Muscle of back (tissue), 11 donors: Measurements from ENCODE around the gene ZDHHC11. TPM values are rescaled to one million over a fixed set of nuclear protein-coding genes. Genes with fewer than 3 reads are reported as not detected.
"Not testable (repeated sequence)": the region's sequence is repeated elsewhere in the genome, so short reads cannot be mapped to it uniquely, and the experiment has no call there.

Source experiments
- DNase-seq, 3 donors: peaks; one replicate each; pipeline versions ENCODE4 v3.0.0 to v3.0.0-alpha.2; 2013
- polyA plus RNA-seq, 10 donors: library from polyadenylated mRNA; unstranded; fragments of 120-200 nt; gene quantifications; one replicate each; pipeline ENCODE4 v1.2.1, GENCODE V29; 2013; ENCODE audit not compliant: insufficient read length in 10 of 10

Gene ZDHHC11
- polyA plus RNA-seq, 10 donors, result 3.9 to 25.0 (median 7.9) TPM

DNA sequence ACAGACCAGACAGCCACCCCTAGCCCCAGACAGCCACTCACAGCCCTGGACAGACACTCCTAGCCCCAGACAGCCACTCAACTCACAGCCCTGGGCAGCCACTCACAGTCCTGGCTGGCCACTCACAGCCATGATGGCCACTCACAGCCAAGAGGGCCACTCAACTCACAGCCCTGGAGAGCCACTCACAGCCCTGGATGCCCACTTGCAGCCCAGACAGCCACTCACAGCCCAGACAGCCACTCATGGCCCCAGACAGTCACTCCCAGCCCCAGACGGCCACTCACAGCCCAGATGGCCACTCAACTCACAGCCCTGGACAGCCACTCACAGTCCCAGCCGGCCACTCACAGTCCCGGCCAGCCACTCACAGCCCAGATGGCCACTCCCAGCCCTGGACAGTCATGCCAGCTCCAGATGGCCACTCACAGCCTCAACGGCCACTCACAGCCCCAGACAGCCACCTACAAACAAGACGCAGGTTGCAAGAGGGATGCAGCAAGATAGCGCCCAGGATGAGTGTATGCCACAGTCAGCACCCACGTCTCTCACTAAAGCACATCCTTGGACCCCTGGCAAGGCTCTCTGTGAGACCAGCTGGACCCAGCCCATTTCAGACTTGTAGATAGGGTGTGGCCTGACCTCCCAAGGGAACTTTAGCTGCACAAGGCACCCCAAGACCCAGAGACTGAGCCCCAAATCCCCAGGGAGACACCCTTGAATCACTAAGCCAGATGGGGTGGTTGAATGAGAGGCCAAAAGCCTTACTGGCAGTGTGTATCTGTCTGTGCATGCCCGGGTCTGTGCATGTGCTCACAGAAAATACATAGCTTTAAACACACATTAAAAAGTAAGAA, 88.7 kb downstream of the ZDHHC11 start:
- DNase-seq, result no peak

GRCh38 chr5:761059-761771, 89.6 kb downstream of the ZDHHC11 start:
- DNase-seq, result no peak

DNA sequence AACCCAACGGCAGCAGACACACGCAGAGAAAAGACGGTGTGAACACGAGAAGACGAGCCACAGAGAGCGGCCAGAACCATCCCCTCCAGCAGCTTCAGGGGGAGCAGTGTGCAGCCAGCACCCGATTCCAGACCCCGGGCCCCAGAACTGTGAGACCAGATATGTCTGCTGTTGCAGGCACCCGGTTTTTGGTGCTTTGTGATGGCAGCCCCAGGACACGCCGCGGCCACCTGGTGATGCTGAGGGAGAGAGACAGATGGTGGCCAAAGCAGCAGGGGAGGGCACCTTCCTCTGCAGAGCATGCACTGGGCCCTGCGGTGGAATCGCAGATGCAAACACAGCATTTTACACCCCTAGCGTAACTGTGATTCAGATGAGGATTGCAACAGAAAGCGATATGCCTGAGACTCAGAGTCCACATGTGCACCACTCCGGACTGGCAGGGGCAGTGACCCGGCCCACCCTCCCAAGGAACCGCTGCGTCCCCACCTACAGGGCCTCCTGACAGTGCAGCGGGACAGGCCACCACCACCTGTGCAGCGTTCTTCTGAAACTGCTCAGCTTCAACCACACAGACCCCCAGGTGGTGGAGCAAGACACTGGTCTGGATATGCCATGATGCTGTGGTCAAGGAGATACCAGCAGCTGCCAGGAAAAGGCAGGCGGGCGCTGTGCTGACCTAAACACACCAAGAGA, 90.3 kb downstream of the ZDHHC11 start:
- DNase-seq, result no peak

GRCh38 chr5:759781-760362, 90.9 kb downstream of the ZDHHC11 start:
- DNase-seq, result no peak

DNA sequence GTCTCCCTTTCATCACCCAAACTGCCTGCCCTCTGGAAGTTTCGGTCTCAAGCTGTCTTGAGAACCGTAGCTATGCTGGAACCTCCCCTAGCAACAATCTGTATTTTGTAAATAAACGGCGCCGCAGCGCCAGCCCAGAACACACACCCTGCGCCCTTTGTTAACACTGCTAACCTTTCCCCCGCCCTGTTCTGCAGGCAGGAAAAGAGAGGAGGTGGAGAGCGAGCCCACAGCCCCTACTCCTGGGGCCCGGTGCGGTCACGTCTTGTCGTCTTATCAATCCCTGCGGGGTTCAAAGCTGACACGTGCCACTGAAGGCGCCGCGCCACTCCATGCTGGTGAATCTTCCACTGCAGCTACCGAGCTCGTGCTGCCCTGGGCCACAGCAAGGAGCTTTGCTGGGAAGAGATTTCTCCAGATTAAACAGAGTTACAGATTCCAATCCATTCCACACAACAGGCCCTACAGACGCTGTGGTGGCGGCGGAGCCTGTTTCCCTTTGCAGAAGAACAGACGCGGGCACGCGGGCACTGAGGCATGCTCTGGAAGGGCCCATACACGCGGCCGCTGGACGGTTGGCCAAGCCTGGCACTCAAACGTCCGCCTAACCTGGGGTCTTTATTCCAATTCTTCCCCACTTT, 91.6 kb downstream of the ZDHHC11 start:
- DNase-seq, result peak in 2 of 3 donors; percentile 69 to 77

- no peak for DNase-seq
Observed at GRCh38 chr5:758698-759053, 92.1 kb downstream of the ZDHHC11 start.

- DNase-seq, result peak in 2 of 3 donors; percentile 32 to 64
Observed at GRCh38 chr5:757931-758697, 92.7 kb downstream of the ZDHHC11 start.

- DNase-seq, result peak in 1 of 3 donors; percentile 15
Observed at GRCh38 chr5:757346-757930, 93.3 kb downstream of the ZDHHC11 start.

DNA sequence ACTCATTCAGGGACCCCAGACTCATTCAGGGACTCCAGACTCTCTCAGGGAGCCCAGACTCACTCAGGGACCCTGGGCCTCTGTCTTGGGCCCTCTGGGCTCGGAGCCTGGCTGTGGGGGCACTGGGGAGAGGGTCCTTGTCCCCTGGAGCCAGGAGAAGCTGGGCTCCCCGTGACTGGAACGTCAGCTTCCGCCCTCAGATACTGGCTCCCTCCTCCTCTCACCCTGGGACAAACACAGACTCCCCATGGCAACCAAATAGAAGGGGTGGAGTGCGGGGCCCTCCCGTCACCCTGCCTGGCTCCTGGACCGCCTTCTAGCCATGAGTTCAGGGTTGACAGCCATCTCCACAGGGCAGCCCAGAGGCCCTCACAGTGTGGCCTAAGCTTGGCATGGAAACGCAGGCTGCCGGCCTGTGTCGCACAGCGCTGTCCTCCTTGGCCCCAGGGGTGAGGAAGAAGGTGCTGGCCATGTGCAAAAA, 93.9 kb downstream of the ZDHHC11 start:
- DNase-seq, result peak in 1 of 3 donors; percentile 52

GRCh38 chr5:756171-756570, 94.6 kb downstream of the ZDHHC11 start:
- DNase-seq, result no peak

GRCh38 chr5:754143-754632, 96.6 kb downstream of the ZDHHC11 start:
- not testable (repeated sequence) for DNase-seq

DNA sequence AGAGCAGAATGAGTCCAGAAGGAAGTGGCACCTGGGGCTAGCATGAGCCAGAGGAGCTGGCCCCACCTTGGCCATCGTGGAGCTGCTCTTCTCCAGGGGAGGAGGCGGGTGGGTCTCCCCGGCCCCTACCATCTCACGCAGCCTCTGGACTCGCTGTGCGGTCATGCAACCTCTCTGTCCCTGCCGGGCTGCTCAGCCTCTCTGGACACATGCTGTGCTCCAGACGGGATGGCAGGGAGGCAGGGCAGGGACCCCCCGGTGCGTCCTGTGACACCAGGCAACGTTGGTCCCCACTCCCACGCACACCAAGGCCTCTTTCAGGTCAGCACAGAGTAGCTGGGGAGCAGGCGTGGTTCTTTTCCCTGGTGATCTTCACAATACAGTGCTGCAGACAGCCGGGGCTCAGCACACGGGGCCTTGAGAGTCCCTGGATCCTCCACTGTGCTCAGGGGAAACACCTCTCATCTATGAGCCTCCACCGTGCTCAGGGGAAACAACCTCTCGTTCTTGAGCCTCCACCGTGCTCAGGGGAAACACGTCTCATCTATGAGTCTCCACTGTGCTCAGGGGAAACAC, 97.1 kb downstream of the ZDHHC11 start:
- DNase-seq, result not testable (repeated sequence)

DNA sequence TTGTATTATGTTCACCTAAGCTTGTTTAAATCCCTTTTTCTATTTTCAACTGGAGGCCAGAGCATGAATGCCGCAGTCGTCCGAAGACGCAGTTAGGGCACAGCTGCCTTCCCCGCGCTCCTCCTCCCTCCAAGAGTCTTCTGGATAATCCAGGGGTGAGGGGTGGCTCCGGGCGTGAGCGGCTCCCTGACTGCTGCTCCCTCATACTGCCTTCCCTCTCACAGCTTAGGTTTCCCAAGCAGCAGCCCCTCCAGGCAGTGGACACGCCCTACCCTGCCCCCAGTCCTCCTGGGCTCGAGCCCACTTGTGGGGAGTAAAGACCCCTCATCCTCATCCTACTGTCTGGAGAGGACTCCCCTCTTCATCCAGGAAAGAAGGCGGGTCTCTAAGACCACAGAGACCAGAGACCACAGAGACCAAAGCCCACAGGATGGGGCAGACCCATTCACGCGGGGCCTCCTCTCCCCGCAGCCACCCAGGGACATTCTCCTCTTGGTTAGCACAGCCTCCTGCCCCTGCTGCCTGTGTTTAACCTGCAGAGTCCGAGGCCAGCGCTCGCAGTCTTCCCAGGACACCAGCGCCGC, 98.2 kb downstream of the ZDHHC11 start:
- DNase-seq, result not testable (repeated sequence)

- not testable (repeated sequence) for DNase-seq
Observed at GRCh38 chr5:751992-752391, 98.8 kb downstream of the ZDHHC11 start.

DNA sequence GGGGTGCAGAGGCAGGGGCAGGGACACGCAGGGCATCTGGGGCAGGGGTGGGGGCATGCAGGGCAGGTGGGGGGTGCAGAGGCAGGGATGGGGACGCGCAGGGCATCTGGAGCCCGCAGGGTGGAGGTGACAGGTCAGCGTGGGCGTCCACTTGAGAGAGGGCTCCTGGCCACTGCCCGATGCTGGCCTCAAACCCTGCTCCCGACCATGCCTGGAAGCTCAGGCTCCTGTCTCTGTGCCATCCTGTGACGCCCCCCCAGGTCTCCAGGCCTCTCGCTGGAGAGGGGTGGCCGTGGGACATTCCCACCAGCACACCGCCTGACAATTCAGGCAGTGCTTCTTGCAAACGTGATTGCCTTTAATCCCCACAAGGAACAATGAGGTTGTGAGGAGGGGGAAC, 99.3 kb downstream of the ZDHHC11 start:
- DNase-seq, result no peak

DNA sequence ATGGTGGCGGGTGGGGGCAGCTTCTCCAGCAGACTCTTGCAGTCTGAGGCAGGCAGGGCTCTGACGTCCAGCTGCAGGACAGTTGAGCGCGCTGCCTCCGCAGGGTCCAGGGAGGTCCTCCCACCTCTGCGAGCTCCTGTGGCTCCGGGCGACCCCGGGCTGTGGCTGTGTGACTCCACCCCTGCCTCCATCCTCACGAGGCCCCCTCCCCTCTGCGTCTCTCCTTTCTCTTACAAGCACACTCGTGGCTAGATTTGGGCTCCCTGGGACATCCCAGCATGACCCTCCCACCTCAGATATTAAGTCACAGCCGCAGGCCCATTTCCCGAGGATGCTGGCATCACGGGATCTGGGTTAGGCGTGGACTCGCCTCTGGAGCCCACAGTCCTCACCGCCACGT, 100.6 kb downstream of the ZDHHC11 start:
- DNase-seq, result not testable (repeated sequence)

GRCh38 chr5:749101-749670, 101.6 kb downstream of the ZDHHC11 start:
- no peak for DNase-seq
